ENCODE data around the gene NPHP3.
"Not testable (repeated sequence)": the region's sequence is repeated elsewhere in the genome, so short reads cannot be mapped to it uniquely, and the experiment has no call there.

NPHP3 gene

GRCh38 chr3:132641427-132641826 lies 80.8 kb downstream of the NPHP3 start:
- not testable (repeated sequence) for DNase-seq

GRCh38 chr3:132638706-132639105 lies 83.5 kb downstream of the NPHP3 start:
- DNase-seq: no peak

- DNase-seq: no peak
Observed at GRCh38 chr3:132637590-132637989, 84.6 kb downstream of the NPHP3 start.

GRCh38 chr3:132635052-132635451 lies 87.2 kb downstream of the NPHP3 start:
- DNase-seq: no peak
